ENCODE data around the gene AKAP6.

The AKAP6 gene

DNA sequence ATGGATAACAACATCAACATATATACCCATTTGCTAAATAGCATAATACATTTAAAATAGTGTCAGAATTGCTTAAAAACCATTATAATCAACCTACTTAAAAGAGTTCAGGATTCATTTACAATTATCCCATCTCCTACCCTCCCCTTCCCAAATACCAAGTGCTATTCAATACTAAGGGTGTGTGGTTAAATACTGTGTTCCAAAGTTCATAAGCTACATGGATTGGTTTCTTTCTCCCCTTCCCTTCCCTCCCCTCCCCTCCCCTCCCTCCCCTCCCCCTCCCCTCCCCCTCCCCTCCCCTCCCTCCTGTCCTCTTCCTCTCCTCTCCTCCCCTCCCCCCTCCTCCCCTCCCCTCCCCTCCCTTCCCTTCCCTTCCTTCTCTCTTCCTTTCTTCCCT is 512.6 kb downstream of the AKAP6 start:
- DNase-seq: no peak

DNA sequence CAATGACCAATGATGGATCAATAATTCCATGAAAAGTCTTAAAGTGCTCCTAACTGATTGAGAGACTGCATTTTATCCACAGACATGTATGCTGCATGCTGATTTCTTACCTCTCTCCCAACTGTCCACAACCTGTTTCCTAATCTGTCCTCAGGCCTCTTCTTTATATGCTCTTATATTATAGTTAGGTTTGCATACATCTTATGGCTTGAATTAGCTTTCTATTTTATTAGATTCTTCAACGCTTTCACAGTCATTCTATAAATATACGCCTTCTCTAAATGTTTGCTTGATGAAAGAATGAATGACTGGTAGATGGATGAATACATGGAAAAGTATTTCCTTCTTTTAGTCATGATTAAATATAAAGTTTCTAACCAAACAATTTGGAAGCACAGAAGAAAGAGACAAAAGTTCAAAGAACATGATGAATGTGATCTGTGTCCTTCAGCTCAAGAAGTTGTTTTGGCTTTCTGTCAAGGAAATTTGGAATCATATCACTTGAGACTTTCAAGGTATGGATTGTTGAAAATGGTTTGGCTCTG is 517.8 kb downstream of the AKAP6 start:
- no peak for DNase-seq

DNA sequence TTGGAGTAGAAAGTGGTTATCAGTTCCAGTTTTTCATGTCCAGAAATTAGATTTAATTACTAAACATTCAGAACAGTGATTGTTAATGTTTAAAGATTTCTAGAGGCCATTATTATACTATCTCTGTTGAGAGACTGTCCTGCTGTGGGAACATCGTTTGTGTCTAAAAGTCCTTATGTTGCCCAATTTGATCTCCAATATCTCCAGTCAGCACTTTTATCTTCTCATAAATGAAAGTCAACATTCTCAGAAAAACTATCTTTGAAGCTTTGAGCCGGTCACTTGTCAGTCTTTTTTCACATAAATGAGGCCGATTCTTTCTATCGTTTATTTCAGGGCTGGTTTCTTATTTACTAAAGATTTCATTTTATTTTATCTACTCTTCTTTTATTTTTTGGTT is 518.8 kb downstream of the AKAP6 start:
- DNase-seq: no peak

DNA sequence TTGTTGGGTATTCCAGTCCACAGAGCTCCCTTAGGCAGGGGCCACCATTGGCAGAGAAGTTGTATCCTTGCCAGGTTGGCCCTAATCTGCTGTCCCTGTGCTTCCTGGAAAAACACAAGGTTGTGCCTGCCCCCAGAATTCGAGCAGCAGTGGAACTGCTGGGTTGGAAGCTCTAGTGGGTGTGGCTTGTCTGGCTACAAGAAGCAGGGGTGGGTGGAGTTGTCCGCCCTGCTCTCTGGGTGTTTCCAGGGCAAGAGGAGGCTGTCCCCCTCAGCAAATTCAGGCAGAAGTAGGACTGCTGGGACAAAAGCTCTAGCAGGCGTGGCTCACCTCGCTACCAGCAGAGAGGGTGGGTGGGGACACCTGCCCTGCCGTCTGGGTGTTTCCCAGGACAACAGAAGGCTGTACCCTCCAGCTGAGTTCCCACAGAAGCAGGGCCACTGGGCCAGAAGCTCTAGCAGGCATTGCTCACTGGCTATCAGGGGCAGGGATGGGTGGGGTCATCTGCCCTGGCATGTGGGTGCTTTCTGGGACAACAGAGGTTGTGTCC is 536.8 kb downstream of the AKAP6 start:
- DNase-seq: no peak

DNA sequence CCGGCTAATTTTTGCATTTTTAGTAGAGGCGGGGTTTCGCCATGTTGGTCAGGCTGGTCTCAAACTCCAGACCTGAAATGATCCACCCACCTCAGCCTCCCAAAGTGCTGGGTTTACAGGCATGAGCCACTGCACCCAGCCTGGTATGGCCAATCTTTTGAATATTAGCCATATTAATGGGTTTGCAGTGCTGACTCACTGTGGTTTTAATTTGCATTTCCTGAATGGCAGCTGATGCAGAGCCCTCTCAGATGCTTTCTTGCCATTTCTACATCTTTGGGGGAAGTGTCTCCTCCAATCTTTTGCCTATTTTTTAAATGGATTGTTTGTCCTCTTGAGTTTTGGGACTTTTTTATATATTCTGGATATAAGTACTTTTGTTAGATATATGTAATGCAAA is 554.1 kb downstream of the AKAP6 start:
- no peak for DNase-seq

All from effector CD8-positive, alpha-beta T cell (primary cell).